OCI-LY3 (cell line): Measurements from ENCODE around the gene GATA1.

ENCODE experiments used
- H2AFZ ChIP-seq: fragments of 200-600, 300-600 bp; shearing (Covaris generic); 2 replicates; pipeline ENCODE4 v1.6.0; 2014; ENCODE audit warnings: antibody characterized with exemption, low read depth, low read length
- H3K27ac ChIP-seq: fragments of 200-600, 300-600 bp; sonication (generic); 2 replicates; pipeline ENCODE4 v1.5.1; 2014; ENCODE audit warnings: mild to moderate bottlenecking, low read length, moderate library complexity, mixed read lengths
- H3K27me3 ChIP-seq: fragments of 200-600, 300-600 bp; sonication (generic); 2 replicates; pipeline ENCODE4 v1.6.1; 2014; ENCODE audit warnings: low read depth, low read length, mixed read lengths
- H3K36me3 ChIP-seq: fragments of 200-600, 300-600 bp; sonication (generic); replicated peaks from 2 replicates; pipeline ENCODE3; 2014; ENCODE audit warnings: low read depth, low read length, mixed read lengths
- H3K4me1 ChIP-seq: fragments of 300-600, 200-600 bp; sonication (generic); 2 replicates; pipeline ENCODE4 v1.6.1; 2014; ENCODE audit warnings: low read length, mixed read lengths
- H3K4me2 ChIP-seq: fragments of 200-600, 300-600 bp; sonication (generic); 2 replicates; pipeline ENCODE4 v1.6.1; 2014; ENCODE audit warnings: low read length, mixed read lengths
- H3K4me3 ChIP-seq: fragments of 300-600, 200-600 bp; sonication (generic); 2 replicates; pipeline ENCODE4 v1.5.1; 2014; ENCODE audit warnings: antibody characterized with exemption, mild to moderate bottlenecking, low read length, moderate library complexity
- H3K79me2 ChIP-seq: fragments of 300-600, 200-600 bp; shearing (Covaris generic); 2 replicates; pipeline ENCODE4 v1.6.1; 2014; ENCODE audit warnings: mild to moderate bottlenecking, low read length, mixed read lengths
- H3K9ac ChIP-seq: fragments of 300-600, 200-600 bp; shearing (Covaris generic); 2 replicates; pipeline ENCODE4 v1.6.0; 2014; ENCODE audit warnings: mild to moderate bottlenecking, low read length, moderate library complexity
- H3K9me3 ChIP-seq: fragments of 200-600, 300-600 bp; shearing (Covaris generic); 2 replicates; pipeline ENCODE4 v1.6.1; 2014; ENCODE audit warnings: low read length, mixed read lengths; ENCODE audit not compliant: insufficient read depth
- H4K20me1 ChIP-seq: fragments of 200-600, 300-600 bp; sonication (generic); 2 replicates; pipeline ENCODE4 v1.6.1; 2016; ENCODE audit warnings: low read length, mixed read lengths; ENCODE audit not compliant: insufficient read depth
- EZH2phosphoT487 ChIP-seq: fragments of 200-600 bp; shearing (Covaris generic); IDR thresholded peaks from 2 replicates; pipeline ENCODE4 v1.6.1; 2018; ENCODE audit warnings: antibody characterized with exemption, mixed run types, low read depth
- TF ChIP-seq, protein P1 (sequence below): fragments of 200-600, 300-600 bp; sonication (generic); IDR thresholded peaks from 2 replicates; pipeline ENCODE4 v1.5.1; 2014; ENCODE audit warnings: antibody characterized with exemption, low read length, low read depth

Gene GATA1

DNA sequence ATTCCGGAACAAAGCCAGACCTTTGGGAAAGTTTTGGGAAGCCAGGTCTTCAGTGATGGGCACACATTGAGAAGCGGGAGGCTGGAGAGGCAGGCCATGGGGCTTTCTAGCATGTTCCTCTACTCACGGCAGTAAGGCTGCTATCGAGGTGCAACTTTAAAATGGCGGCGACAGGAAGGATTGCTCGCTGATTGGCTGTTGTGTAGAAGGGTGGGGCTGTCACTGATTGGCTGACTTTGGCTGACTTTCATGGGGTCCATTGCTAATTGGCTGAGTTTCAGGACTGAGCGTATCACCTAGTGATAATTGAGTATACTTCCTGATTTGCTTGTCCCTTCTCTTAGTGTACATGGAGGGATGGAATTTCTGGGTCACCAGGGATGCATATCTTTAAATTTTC lies 44.6 kb upstream of the GATA1 start:
- Histone ChIP-seq H3K9ac (no peak overlapping the region), H3K4me1 (peaks cover 7% of the 10 kb centered on the region), H2AFZ (no peak overlapping the region), H3K27me3 (no peaks in the 10 kb centered on the region), H4K20me1 (no peaks in the 10 kb centered on the region), H3K9me3 (no peaks in the 10 kb centered on the region), H3K4me3 (no peak overlapping the region), H3K4me2 (no peak overlapping the region), H3K36me3 (no peaks in the 10 kb centered on the region), H3K27ac (no peak overlapping the region), H3K79me2 (no peaks in the 10 kb centered on the region)
- TF ChIP-seq EZH2phosphoT487, result no peak
- TF ChIP-seq, protein P1, sequence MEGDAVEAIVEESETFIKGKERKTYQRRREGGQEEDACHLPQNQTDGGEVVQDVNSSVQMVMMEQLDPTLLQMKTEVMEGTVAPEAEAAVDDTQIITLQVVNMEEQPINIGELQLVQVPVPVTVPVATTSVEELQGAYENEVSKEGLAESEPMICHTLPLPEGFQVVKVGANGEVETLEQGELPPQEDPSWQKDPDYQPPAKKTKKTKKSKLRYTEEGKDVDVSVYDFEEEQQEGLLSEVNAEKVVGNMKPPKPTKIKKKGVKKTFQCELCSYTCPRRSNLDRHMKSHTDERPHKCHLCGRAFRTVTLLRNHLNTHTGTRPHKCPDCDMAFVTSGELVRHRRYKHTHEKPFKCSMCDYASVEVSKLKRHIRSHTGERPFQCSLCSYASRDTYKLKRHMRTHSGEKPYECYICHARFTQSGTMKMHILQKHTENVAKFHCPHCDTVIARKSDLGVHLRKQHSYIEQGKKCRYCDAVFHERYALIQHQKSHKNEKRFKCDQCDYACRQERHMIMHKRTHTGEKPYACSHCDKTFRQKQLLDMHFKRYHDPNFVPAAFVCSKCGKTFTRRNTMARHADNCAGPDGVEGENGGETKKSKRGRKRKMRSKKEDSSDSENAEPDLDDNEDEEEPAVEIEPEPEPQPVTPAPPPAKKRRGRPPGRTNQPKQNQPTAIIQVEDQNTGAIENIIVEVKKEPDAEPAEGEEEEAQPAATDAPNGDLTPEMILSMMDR, result no peak

GRCh38 chrX:48745222-48745621 lies 41.2 kb upstream of the GATA1 start:
- Histone ChIP-seq H2AFZ (no peak overlapping the region), H3K4me3 (no peak overlapping the region), H3K36me3 (no peaks in the 10 kb centered on the region), H3K79me2 (no peaks in the 10 kb centered on the region), H3K27ac (no peak overlapping the region), H3K27me3 (no peaks in the 10 kb centered on the region), H4K20me1 (no peaks in the 10 kb centered on the region), H3K4me1 (no peaks in the 10 kb centered on the region), H3K9me3 (no peaks in the 10 kb centered on the region), H3K4me2 (no peak overlapping the region), H3K9ac (no peak overlapping the region)
- TF ChIP-seq, protein P1, result no peak
- no peak for TF ChIP-seq EZH2phosphoT487

DNA sequence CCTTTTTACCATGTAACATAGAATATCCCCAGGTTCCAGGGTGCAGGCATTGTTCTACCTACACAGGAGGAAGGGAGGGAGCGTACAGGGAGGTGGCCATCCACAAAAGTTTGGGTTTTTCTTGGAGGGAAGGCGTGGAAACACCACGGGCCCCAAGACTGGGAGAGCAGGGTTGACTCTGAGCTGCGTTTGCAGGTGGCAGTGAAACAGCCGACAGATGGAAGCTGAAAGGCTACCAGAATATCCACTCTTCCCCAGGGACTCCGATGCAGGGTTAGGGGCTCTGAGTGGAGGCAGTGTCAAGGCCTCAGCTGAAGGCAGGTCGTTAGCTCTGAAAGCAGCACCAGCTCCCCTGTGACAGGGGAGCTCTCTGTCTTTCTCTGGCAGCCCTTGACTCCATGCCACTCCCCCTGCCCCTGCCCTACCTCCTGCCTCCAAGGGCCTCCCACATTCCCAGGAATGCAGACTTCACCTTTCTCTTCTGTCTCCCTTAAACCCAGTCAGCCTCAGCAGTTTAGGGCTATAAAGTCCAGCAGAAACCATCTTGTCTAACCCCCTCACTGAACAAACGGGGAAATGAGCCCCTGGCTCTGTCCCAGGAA lies 38.9 kb upstream of the GATA1 start:
- H3K27ac ChIP-seq, result no peak overlapping the region
- H3K27me3 ChIP-seq, result no peaks in the 10 kb centered on the region
- H2AFZ ChIP-seq, result no peak overlapping the region
- no peaks in the 10 kb centered on the region for H3K79me2 ChIP-seq
- H3K4me3 ChIP-seq, result no peak overlapping the region
- no peaks in the 10 kb centered on the region for H3K36me3 ChIP-seq
- TF ChIP-seq, protein P1, result no peak
- no peak for TF ChIP-seq EZH2phosphoT487
- H3K9me3 ChIP-seq, result no peaks in the 10 kb centered on the region
- H3K4me1 ChIP-seq, result no peaks in the 10 kb centered on the region
- no peaks in the 10 kb centered on the region for H4K20me1 ChIP-seq
- no peak overlapping the region for H3K4me2 ChIP-seq
- H3K9ac ChIP-seq, result no peak overlapping the region

- no peaks in the 10 kb centered on the region for H4K20me1 ChIP-seq
- no peak overlapping the region for H3K9ac ChIP-seq
- no peaks in the 10 kb centered on the region for H3K36me3 ChIP-seq
- H2AFZ ChIP-seq, result no peak overlapping the region
- H3K27ac ChIP-seq, result no peak overlapping the region
- no peaks in the 10 kb centered on the region for H3K79me2 ChIP-seq
- H3K9me3 ChIP-seq, result no peaks in the 10 kb centered on the region
- no peak overlapping the region for H3K4me2 ChIP-seq
- no peak for TF ChIP-seq EZH2phosphoT487
- TF ChIP-seq, protein P1, result no peak
- H3K4me1 ChIP-seq, result no peaks in the 10 kb centered on the region
- no peaks in the 10 kb centered on the region for H3K27me3 ChIP-seq
- no peak overlapping the region for H3K4me3 ChIP-seq
Measured at GRCh38 chrX:48749182-48749581, 37.2 kb upstream of the GATA1 start.
